ENCODE data around the gene TES.

- TF ChIP-seq CTCF (IDR thresholded peaks at IDR 0.05), result no peak
- no peak for TF ChIP-seq POLR2A (IDR thresholded peaks at IDR 0.05)
Observed at GRCh38 chr7:116285252-116285651, 74.9 kb downstream of the TES start.

All from heart left ventricle (tissue), 13 donors.